Ishikawa (cell line): ENCODE results near the gene CHRNB1.
A peak's percentile ranks its signal among the peaks of the same experiment; 100 is the strongest.

ENCODE experiments used
- CREB1 ChIP-seq: IDR thresholded peaks from 2 replicates; pipeline ENCODE4 v1.6.1; 2012; ENCODE audit warnings: low read depth
- EGR1 ChIP-seq: IDR thresholded peaks from 2 replicates; pipeline ENCODE4 v1.6.1; 2012
- EP300 ChIP-seq: IDR thresholded peaks from 2 replicates; pipeline ENCODE4 v1.6.1; 2012; ENCODE audit warnings: borderline replicate concordance
- FOXM1 ChIP-seq: IDR thresholded peaks from 2 replicates; pipeline ENCODE4 v1.6.1; 2012; ENCODE audit warnings: low read depth, borderline replicate concordance
- NFIC ChIP-seq: IDR thresholded peaks from 2 replicates; pipeline ENCODE4 v1.6.1; 2012
- RAD21 ChIP-seq: IDR thresholded peaks from 2 replicates; pipeline ENCODE4 v1.6.1; 2012; ENCODE audit warnings: low read depth
- TAF1 ChIP-seq: IDR thresholded peaks from 2 replicates; pipeline ENCODE4 v1.6.1; 2012; ENCODE audit warnings: low read depth, mild to moderate bottlenecking
- TCF12 ChIP-seq: IDR thresholded peaks from 2 replicates; pipeline ENCODE4 v1.6.1; 2012; ENCODE audit warnings: low read depth
- TEAD4 ChIP-seq: IDR thresholded peaks from 2 replicates; pipeline ENCODE4 v1.6.1; 2012
- YY1 ChIP-seq: IDR thresholded peaks from 2 replicates; pipeline ENCODE4 v1.6.1; 2012; ENCODE audit warnings: low read depth
- ZBTB7A ChIP-seq: IDR thresholded peaks from 2 replicates; pipeline ENCODE4 v1.6.1; 2012; ENCODE audit warnings: low read depth
- TF ChIP-seq, protein P1 (sequence below): IDR thresholded peaks from 2 replicates; pipeline ENCODE4 v1.6.1; 2012; ENCODE audit warnings: low read depth, mild to moderate bottlenecking
- TF ChIP-seq, protein P2 (sequence below): IDR thresholded peaks from 2 replicates; pipeline ENCODE4 v1.6.1; 2012

- TF ChIP-seq, protein P1, sequence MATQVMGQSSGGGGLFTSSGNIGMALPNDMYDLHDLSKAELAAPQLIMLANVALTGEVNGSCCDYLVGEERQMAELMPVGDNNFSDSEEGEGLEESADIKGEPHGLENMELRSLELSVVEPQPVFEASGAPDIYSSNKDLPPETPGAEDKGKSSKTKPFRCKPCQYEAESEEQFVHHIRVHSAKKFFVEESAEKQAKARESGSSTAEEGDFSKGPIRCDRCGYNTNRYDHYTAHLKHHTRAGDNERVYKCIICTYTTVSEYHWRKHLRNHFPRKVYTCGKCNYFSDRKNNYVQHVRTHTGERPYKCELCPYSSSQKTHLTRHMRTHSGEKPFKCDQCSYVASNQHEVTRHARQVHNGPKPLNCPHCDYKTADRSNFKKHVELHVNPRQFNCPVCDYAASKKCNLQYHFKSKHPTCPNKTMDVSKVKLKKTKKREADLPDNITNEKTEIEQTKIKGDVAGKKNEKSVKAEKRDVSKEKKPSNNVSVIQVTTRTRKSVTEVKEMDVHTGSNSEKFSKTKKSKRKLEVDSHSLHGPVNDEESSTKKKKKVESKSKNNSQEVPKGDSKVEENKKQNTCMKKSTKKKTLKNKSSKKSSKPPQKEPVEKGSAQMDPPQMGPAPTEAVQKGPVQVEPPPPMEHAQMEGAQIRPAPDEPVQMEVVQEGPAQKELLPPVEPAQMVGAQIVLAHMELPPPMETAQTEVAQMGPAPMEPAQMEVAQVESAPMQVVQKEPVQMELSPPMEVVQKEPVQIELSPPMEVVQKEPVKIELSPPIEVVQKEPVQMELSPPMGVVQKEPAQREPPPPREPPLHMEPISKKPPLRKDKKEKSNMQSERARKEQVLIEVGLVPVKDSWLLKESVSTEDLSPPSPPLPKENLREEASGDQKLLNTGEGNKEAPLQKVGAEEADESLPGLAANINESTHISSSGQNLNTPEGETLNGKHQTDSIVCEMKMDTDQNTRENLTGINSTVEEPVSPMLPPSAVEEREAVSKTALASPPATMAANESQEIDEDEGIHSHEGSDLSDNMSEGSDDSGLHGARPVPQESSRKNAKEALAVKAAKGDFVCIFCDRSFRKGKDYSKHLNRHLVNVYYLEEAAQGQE = no peak
- TF ChIP-seq EP300 (no peak), YY1 (no peak), CREB1 (no peak), ZBTB7A (no peak), RAD21 (no peak), FOXM1 (no peak), NFIC (no peak), TAF1 (no peak), TCF12 (no peak), TEAD4 (0 out of 2 replicates have a peak, but pooled peaks have one; percentile 43), EGR1 (no peak)
- TF ChIP-seq, protein P2, sequence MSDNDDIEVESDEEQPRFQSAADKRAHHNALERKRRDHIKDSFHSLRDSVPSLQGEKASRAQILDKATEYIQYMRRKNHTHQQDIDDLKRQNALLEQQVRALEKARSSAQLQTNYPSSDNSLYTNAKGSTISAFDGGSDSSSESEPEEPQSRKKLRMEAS = no peak
Measured at GRCh38 chr17:7480089-7480384, 35.2 kb downstream of the CHRNB1 start.
